Fibroblast of the aortic adventitia (primary cell): ENCODE results near the gene DENND4B. TPM values are rescaled to one million over a fixed set of nuclear protein-coding genes. Genes with fewer than 3 reads are reported as not detected.

ENCODE experiments used
- DNase-seq: peaks from one replicate; pipeline ENCODE4 v3.0.0-alpha.2; 2010; ENCODE audit warnings: low read depth
- H3K4me3 ChIP-seq: 2 replicates; pipeline ENCODE4 v1.5.1; 2011; ENCODE audit warnings: low read depth, mild to moderate bottlenecking, control low read depth, low read length, moderate library complexity
- CTCF ChIP-seq: IDR thresholded peaks from 2 replicates; pipeline ENCODE4 v1.5.1; 2011; ENCODE audit warnings: mild to moderate bottlenecking, low read length, control low read depth, inconsistent platforms; ENCODE audit not compliant: insufficient read depth
- total RNA-seq: library from RNA; depleted of rRNA; stranded (reverse); fragments of >200 nt; gene quantifications from 2 replicates; pipeline ENCODE4 v1.2.3, GENCODE V29; 2012; ENCODE audit warnings: low replicate concordance

Gene DENND4B
- total RNA-seq, 1 donor: 23.2 TPM

- TF ChIP-seq CTCF: no peak
Measured at GRCh38 chr1:153968408-153968807, 21.9 kb upstream of the DENND4B start.

GRCh38 chr1:153968000-153968363 lies 21.5 kb upstream of the DENND4B start:
- no peak for DNase-seq
- H3K4me3 ChIP-seq: peak overlapping the region; percentile 77
- TF ChIP-seq CTCF: no peak

More at GRCh38 chr1:153968408-153968807, 21.9 kb upstream of the DENND4B start:
- H3K4me3 ChIP-seq: peak overlapping the region; percentile 77
- no peak for DNase-seq

GRCh38 chr1:153967107-153967999 lies 20.8 kb upstream of the DENND4B start, which contains the start of gene CREB3L4:
CREB3L4 (plus strand) TSS chr1:153967902; CDS start chr1:153968526, 624 bp downstream.
- DNase-seq: peak; percentile 99
- peak within 1 kb of the TSS; percentile 77 for H3K4me3 ChIP-seq
- TF ChIP-seq CTCF: peak; percentile 53

- peak overlapping the region; percentile 92 for H3K4me3 ChIP-seq
- peak; percentile 25 for DNase-seq
- no peak for TF ChIP-seq CTCF
Measured at GRCh38 chr1:153963850-153964331, 17.4 kb upstream of the DENND4B start.

- DNase-seq: peak; percentile 95
- no peak for TF ChIP-seq CTCF
Measured at GRCh38 chr1:153963030-153963849, 16.7 kb upstream of the DENND4B start, which contains the start of gene SLC39A1. SLC39A1 (minus strand) TSS chr1:153963537; CDS start chr1:153962715, 822 bp downstream.

More at GRCh38 chr1:153963030-153963849, 16.7 kb upstream of the DENND4B start, which contains the start of gene SLC39A1:
- H3K4me3 ChIP-seq: peak within 1 kb of the TSS; percentile 92
